T follicular helper cell (primary cell): ENCODE measurements around the gene ANKRD22.
"Not testable (repeated sequence)": the region's sequence is repeated elsewhere in the genome, so short reads cannot be mapped to it uniquely, and the experiment has no call there.

Experiments used
- DNase-seq: peaks from one replicate; pipeline ENCODE4 v3.0.0-alpha.2; 2020; ENCODE audit warnings: low read depth

The ANKRD22 gene

GRCh38 chr10:88877298-88877697 lies 25.7 kb upstream of the ANKRD22 start:
- DNase-seq, result no peak

GRCh38 chr10:88875081-88875480 lies 23.4 kb upstream of the ANKRD22 start:
- DNase-seq, result no peak

- no peak for DNase-seq
Observed at GRCh38 chr10:88874281-88874680, 22.6 kb upstream of the ANKRD22 start.

- DNase-seq, result no peak
Observed at GRCh38 chr10:88873757-88874156, 22.1 kb upstream of the ANKRD22 start.

GRCh38 chr10:88870089-88870488 lies 18.4 kb upstream of the ANKRD22 start:
- no peak for DNase-seq

- no peak for DNase-seq
Observed at GRCh38 chr10:88866454-88866853, 14.8 kb upstream of the ANKRD22 start.

GRCh38 chr10:88865281-88865876 lies 13.7 kb upstream of the ANKRD22 start:
- DNase-seq, result no peak

GRCh38 chr10:88861036-88861435 lies 9.4 kb upstream of the ANKRD22 start:
- DNase-seq, result no peak

- DNase-seq, result no peak
Observed at GRCh38 chr10:88858491-88858890, 6.8 kb upstream of the ANKRD22 start.

GRCh38 chr10:88857831-88858230 lies 6.2 kb upstream of the ANKRD22 start:
- DNase-seq, result no peak

- no peak for DNase-seq
Observed at GRCh38 chr10:88854684-88855083, 3.0 kb upstream of the ANKRD22 start.

- DNase-seq, result no peak
Observed at GRCh38 chr10:88853155-88853881, 1.7 kb upstream of the ANKRD22 start.

GRCh38 chr10:88852327-88852726 lies 683 bp upstream of the ANKRD22 start:
- no peak for DNase-seq

- DNase-seq, result no peak
Observed at GRCh38 chr10:88850712-88851111, 932 bp downstream of the ANKRD22 start.

- no peak for DNase-seq
Observed at GRCh38 chr10:88849234-88849633, 2.4 kb downstream of the ANKRD22 start.

- no peak for DNase-seq
Observed at GRCh38 chr10:88848499-88848898, 3.1 kb downstream of the ANKRD22 start.

- DNase-seq, result no peak
Observed at GRCh38 chr10:88843171-88843570, 8.5 kb downstream of the ANKRD22 start.

GRCh38 chr10:88841316-88842111 lies 10.1 kb downstream of the ANKRD22 start:
- DNase-seq, result no peak

GRCh38 chr10:88840881-88841280 lies 10.8 kb downstream of the ANKRD22 start:
- no peak for DNase-seq

GRCh38 chr10:88840104-88840503 lies 11.5 kb downstream of the ANKRD22 start:
- DNase-seq, result no peak

- DNase-seq, result no peak
Observed at GRCh38 chr10:88838766-88839350, 12.8 kb downstream of the ANKRD22 start.

- not testable (repeated sequence) for DNase-seq
Observed at GRCh38 chr10:88837632-88838031, 14.0 kb downstream of the ANKRD22 start.

GRCh38 chr10:88835910-88836221 lies 15.8 kb downstream of the ANKRD22 start:
- no peak for DNase-seq
